HepG2 (cell line): ENCODE measurements around the gene GNAI2. TPM values are rescaled to one million over a fixed set of nuclear protein-coding genes. Genes with fewer than 3 reads are reported as not detected.

Experiments
- ATAD3A ChIP-seq: sonication (generic); formaldehyde crosslinking; IDR thresholded peaks from 2 replicates; pipeline ENCODE4 v1.4.0; 2020; ENCODE audit warnings: missing genetic modification reagents
- CREM ChIP-seq, 2 experiments: sonication (generic) in 1 of 2; formaldehyde crosslinking in 1 of 2; IDR thresholded peaks; 2 replicates each; pipeline versions ENCODE4 v1.4.0 to v1.6.1; 2016 to 2020; ENCODE audit warnings: antibody characterized with exemption in 1 of 2, mild to moderate bottlenecking in 1 of 2, missing genetic modification reagents in 1 of 2
- FOXA3 ChIP-seq: IDR thresholded peaks from 2 replicates; pipeline ENCODE4 v1.6.1; 2016; ENCODE audit warnings: missing genetic modification reagents, missing compliant biosample characterization
- GATAD1 ChIP-seq: IDR thresholded peaks from 2 replicates; pipeline ENCODE4 v1.6.1; 2016; ENCODE audit warnings: missing genetic modification reagents, missing compliant biosample characterization
- GATAD2A ChIP-seq: IDR thresholded peaks from 2 replicates; pipeline ENCODE4 v1.6.1; 2016
- NFYB ChIP-seq: sonication (generic); formaldehyde crosslinking; IDR thresholded peaks from 2 replicates; pipeline ENCODE4 v1.4.0; 2020; ENCODE audit warnings: missing genetic modification reagents
- SNRNP70 ChIP-seq: fragments of 200-400 bp; formaldehyde crosslinking; IDR thresholded peaks from 2 replicates; pipeline ENCODE4 v1.6.1; 2017; ENCODE audit warnings: mild to moderate bottlenecking, low read depth, low read length, moderate library complexity
- SOX6 ChIP-seq, 2 experiments: fragments of 450-650 bp in 1 of 2; sonication (generic) in 1 of 2; formaldehyde crosslinking in 1 of 2; IDR thresholded peaks; 2 replicates each; pipeline versions ENCODE4 v1.4.0 to v1.6.1; 2017 to 2020; ENCODE audit warnings: antibody characterized with exemption in 1 of 2, mild to moderate bottlenecking in 1 of 2, missing genetic modification reagents in 1 of 2
- SRSF9 ChIP-seq: fragments of 200-400 bp; formaldehyde crosslinking; IDR thresholded peaks from 2 replicates; pipeline ENCODE4 v1.6.1; 2018; ENCODE audit warnings: borderline replicate concordance, mild to moderate bottlenecking, low read depth, low read length; ENCODE audit not compliant: insufficient read depth, poor library complexity, severe bottlenecking
- ZNF124 ChIP-seq: sonication (generic); formaldehyde crosslinking; IDR thresholded peaks from 2 replicates; pipeline ENCODE4 v1.4.0; 2020; ENCODE audit warnings: missing genetic modification reagents
- ZNF263 ChIP-seq: sonication (generic); formaldehyde crosslinking; IDR thresholded peaks from 2 replicates; pipeline ENCODE4 v1.4.0; 2020; ENCODE audit warnings: missing genetic modification reagents
- ZNF550 ChIP-seq: sonication (generic); formaldehyde crosslinking; IDR thresholded peaks from 2 replicates; pipeline ENCODE4 v1.4.0; 2020; ENCODE audit warnings: mild to moderate bottlenecking, missing genetic modification reagents, borderline replicate concordance
- ZNF652 ChIP-seq: IDR thresholded peaks from 2 replicates; pipeline ENCODE4 v1.6.1; 2016; ENCODE audit warnings: low read depth, borderline replicate concordance
- polyA plus RNA-seq, 8 experiments: library from polyadenylated mRNA; depleted of rRNA in 3 of 8; stranded (reverse) in 7 of 8; unstranded in 1 of 8; fragments of >200 nt; fragmentation: Illumina TruSeq in 4 of 8; extraction: Trizol in 4 of 8; gene quantifications; 2 replicates each; pipeline versions ENCODE4 v1.2.1 to v1.2.3, GENCODE V29; 2011 to 2016; ENCODE audit warnings: low read depth in 4 of 8, missing spikeins in 1 of 8, mixed read lengths in 1 of 8; ENCODE audit not compliant: insufficient read depth in 1 of 8
- total RNA-seq, 5 experiments: library from RNA; depleted of rRNA; stranded (reverse); fragments of >200 nt; fragmentation: Illumina TruSeq; extraction: Trizol; gene quantifications; 2 replicates each; pipeline ENCODE4 v1.2.3, GENCODE V29; 2016; ENCODE audit warnings: low read depth in 1 of 5
- TF ChIP-seq, protein P1 (sequence below): sonication (generic); formaldehyde crosslinking; IDR thresholded peaks from 2 replicates; pipeline ENCODE4 v1.4.0; 2020; ENCODE audit warnings: missing genetic modification reagents
- TF ChIP-seq, protein P2 (sequence below): sonication (generic); formaldehyde crosslinking; IDR thresholded peaks from 2 replicates; pipeline ENCODE4 v1.4.0; 2020; ENCODE audit warnings: missing genetic modification reagents, borderline replicate concordance
- TF ChIP-seq, protein P3 (sequence below): sonication (generic); formaldehyde crosslinking; IDR thresholded peaks from 2 replicates; pipeline ENCODE4 v1.4.0; 2020; ENCODE audit warnings: mild to moderate bottlenecking, missing genetic modification reagents
- TF ChIP-seq, protein P4 (sequence below): sonication (generic); formaldehyde crosslinking; IDR thresholded peaks from 2 replicates; pipeline ENCODE4 v1.5.0; 2020; ENCODE audit warnings: missing genetic modification reagents, mild to moderate bottlenecking, borderline replicate concordance

Gene GNAI2
- total and polyA plus RNA-seq, 2 of the 13 experiments (the other 11 are each of a cell fraction or from before 2014, with no cell fraction given): 51.1 to 66.2 TPM

DNA sequence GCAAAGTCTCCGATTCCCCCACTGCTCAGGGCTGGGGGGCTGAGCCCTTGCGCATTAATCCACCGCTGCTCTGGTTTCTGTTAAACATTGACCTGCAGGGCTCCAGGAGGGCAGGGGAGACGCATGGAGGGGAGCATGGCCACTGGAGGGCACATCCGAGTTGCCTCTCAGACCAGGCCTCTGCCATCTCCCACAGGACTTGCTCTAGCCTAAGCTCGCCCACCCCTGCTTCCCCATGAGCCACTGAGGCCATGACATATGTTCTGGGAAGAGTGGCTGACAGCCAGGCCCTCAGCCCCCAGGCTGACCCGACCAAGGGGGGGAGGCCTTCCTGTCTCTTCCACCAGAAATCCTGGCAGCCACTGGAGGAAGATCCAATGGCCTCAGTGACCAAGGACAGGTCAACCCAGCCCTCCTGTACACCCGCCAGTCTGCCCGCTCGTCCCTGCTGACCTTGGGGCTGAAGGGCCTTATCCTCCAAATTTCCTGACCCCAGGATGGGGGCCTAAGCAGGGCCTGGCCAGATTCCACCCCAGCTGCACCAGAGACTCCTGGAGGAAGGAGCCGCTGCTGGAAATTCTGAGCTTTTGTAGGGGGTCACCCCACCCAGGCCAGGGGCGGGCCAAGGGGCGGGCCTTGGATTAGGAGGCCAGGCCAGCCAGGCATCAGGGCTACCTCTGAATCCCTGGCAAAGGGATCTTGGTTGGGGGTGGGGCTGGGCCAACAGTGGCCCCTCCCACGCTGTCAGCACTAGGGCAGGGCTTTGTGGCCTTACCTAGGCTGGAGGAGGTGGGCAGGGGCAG lies 67.2 kb downstream of the GNAI2 start, which contains the start of gene HYAL1 (continued):
- TF ChIP-seq FOXA3 (CRISPR knock-in tag) (peak; percentile 15; the same call in 1 of the 2 replicates), SRSF9 (no peak), NFYB (peak; percentile 41; the same call in 1 of the 2 replicates), SOX6 (IDR thresholded peaks at IDR 0.05) (no peak), SOX6 (CRISPR knock-in tag; IDR thresholded peaks at IDR 0.05) (peak; percentile 45), ATAD3A (CRISPR knock-in tag) (no peak), SNRNP70 (no peak), CREM (IDR thresholded peaks at IDR 0.05) (peak; percentile 29; the same call in 1 of the 2 replicates), CREM (CRISPR knock-in tag; IDR thresholded peaks at IDR 0.05) (no peak), GATAD2A (peak; percentile 21; the same call in 1 of the 2 replicates), ZNF263 (CRISPR knock-in tag) (peak; percentile 31; the same call in 1 of the 2 replicates), GATAD1 (CRISPR knock-in tag) (peak; percentile 47; the same call in 1 of the 2 replicates), ZNF652 (CRISPR knock-in tag) (no peak), ZNF550 (CRISPR knock-in tag) (0 out of 2 replicates have a peak, but pooled peaks have one; percentile 51), ZNF124 (CRISPR knock-in tag) (no peak)
- TF ChIP-seq, protein P1, sequence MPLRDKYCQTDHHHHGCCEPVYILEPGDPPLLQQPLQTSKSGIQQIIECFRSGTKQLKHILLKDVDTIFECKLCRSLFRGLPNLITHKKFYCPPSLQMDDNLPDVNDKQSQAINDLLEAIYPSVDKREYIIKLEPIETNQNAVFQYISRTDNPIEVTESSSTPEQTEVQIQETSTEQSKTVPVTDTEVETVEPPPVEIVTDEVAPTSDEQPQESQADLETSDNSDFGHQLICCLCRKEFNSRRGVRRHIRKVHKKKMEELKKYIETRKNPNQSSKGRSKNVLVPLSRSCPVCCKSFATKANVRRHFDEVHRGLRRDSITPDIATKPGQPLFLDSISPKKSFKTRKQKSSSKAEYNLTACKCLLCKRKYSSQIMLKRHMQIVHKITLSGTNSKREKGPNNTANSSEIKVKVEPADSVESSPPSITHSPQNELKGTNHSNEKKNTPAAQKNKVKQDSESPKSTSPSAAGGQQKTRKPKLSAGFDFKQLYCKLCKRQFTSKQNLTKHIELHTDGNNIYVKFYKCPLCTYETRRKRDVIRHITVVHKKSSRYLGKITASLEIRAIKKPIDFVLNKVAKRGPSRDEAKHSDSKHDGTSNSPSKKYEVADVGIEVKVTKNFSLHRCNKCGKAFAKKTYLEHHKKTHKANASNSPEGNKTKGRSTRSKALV (CRISPR knock-in tag): 0 out of 2 replicates have a peak, but pooled peaks have one; percentile 2
- TF ChIP-seq, protein P2, sequence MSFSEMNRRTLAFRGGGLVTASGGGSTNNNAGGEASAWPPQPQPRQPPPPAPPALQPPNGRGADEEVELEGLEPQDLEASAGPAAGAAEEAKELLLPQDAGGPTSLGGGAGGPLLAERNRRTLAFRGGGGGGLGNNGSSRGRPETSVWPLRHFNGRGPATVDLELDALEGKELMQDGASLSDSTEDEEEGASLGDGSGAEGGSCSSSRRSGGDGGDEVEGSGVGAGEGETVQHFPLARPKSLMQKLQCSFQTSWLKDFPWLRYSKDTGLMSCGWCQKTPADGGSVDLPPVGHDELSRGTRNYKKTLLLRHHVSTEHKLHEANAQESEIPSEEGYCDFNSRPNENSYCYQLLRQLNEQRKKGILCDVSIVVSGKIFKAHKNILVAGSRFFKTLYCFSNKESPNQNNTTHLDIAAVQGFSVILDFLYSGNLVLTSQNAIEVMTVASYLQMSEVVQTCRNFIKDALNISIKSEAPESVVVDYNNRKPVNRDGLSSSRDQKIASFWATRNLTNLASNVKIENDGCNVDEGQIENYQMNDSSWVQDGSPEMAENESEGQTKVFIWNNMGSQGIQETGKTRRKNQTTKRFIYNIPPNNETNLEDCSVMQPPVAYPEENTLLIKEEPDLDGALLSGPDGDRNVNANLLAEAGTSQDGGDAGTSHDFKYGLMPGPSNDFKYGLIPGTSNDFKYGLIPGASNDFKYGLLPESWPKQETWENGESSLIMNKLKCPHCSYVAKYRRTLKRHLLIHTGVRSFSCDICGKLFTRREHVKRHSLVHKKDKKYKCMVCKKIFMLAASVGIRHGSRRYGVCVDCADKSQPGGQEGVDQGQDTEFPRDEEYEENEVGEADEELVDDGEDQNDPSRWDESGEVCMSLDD (CRISPR knock-in tag): no peak
- TF ChIP-seq, protein P3, sequence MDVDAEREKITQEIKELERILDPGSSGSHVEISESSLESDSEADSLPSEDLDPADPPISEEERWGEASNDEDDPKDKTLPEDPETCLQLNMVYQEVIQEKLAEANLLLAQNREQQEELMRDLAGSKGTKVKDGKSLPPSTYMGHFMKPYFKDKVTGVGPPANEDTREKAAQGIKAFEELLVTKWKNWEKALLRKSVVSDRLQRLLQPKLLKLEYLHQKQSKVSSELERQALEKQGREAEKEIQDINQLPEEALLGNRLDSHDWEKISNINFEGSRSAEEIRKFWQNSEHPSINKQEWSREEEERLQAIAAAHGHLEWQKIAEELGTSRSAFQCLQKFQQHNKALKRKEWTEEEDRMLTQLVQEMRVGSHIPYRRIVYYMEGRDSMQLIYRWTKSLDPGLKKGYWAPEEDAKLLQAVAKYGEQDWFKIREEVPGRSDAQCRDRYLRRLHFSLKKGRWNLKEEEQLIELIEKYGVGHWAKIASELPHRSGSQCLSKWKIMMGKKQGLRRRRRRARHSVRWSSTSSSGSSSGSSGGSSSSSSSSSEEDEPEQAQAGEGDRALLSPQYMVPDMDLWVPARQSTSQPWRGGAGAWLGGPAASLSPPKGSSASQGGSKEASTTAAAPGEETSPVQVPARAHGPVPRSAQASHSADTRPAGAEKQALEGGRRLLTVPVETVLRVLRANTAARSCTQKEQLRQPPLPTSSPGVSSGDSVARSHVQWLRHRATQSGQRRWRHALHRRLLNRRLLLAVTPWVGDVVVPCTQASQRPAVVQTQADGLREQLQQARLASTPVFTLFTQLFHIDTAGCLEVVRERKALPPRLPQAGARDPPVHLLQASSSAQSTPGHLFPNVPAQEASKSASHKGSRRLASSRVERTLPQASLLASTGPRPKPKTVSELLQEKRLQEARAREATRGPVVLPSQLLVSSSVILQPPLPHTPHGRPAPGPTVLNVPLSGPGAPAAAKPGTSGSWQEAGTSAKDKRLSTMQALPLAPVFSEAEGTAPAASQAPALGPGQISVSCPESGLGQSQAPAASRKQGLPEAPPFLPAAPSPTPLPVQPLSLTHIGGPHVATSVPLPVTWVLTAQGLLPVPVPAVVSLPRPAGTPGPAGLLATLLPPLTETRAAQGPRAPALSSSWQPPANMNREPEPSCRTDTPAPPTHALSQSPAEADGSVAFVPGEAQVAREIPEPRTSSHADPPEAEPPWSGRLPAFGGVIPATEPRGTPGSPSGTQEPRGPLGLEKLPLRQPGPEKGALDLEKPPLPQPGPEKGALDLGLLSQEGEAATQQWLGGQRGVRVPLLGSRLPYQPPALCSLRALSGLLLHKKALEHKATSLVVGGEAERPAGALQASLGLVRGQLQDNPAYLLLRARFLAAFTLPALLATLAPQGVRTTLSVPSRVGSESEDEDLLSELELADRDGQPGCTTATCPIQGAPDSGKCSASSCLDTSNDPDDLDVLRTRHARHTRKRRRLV: peak; percentile 61; the same call in 1 of the 2 replicates
- TF ChIP-seq, protein P4, sequence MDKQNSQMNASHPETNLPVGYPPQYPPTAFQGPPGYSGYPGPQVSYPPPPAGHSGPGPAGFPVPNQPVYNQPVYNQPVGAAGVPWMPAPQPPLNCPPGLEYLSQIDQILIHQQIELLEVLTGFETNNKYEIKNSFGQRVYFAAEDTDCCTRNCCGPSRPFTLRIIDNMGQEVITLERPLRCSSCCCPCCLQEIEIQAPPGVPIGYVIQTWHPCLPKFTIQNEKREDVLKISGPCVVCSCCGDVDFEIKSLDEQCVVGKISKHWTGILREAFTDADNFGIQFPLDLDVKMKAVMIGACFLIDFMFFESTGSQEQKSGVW (CRISPR knock-in tag): no peak
